Testis (tissue), 3 donors: Measurements from ENCODE around the gene SLC2A6. TPM values are rescaled to one million over a fixed set of nuclear protein-coding genes. Genes with fewer than 3 reads are reported as not detected.

ENCODE experiments used
- DNase-seq: peaks from one replicate; pipeline ENCODE4 v3.0.0-alpha.2; 2019
- H3K27ac ChIP-seq, 2 donors: fragments of 200-600 bp; sonication (generic); one replicate each; pipeline ENCODE4 v1.5.1; 2019
- H3K27me3 ChIP-seq: fragments of 200-600 bp; sonication (generic); one replicate; pipeline ENCODE4 v1.5.1; 2019
- H3K36me3 ChIP-seq: fragments of 200-600 bp; sonication (generic); one replicate; pipeline ENCODE4 v1.5.1; 2017; ENCODE audit warnings: low read depth; ENCODE audit errors: missing control alignments
- H3K4me1 ChIP-seq: fragments of 200-600 bp; sonication (generic); one replicate; pipeline ENCODE4 v1.5.1; 2019
- H3K4me3 ChIP-seq, 2 donors: fragments of 200-600 bp; sonication (generic); one replicate each; pipeline ENCODE4 v1.5.1; 2017 to 2019
- H3K9me3 ChIP-seq: fragments of 200-600 bp; sonication (generic); one replicate; pipeline ENCODE4 v1.5.1; 2017
- POLR2A ChIP-seq: fragments of 450-650 bp; IDR thresholded peaks from one replicate; pipeline ENCODE4 v1.6.1; 2017; ENCODE audit warnings: antibody characterized with exemption, mild to moderate bottlenecking, moderate library complexity
- WGBS, 2 donors: methylation state at CpG; one replicate each; pipeline ENCODE4 v1.1.5; 2018; 5-methylcytosine and 5-hydroxymethylcytosine counted together
- intact Hi-C: fragments of 100-400 bp; cut with DNase I; formaldehyde crosslinking; loops from one replicate; pipeline ENCODE4 v1.15.1; 2023; ENCODE audit warnings: low total_unique reads
- polyA plus RNA-seq: library from polyadenylated mRNA; stranded (reverse); fragments of 350-450 nt; fragmentation: Illumina TruSeq; extraction: RNeasy Lipid Tissue Mini Kit (QIAGEN cat#74804); gene quantifications from one replicate; pipeline ENCODE4 v1.2.3, GENCODE V29; 2014; ENCODE audit warnings: low read depth, low replicate concordance; ENCODE audit not compliant: insufficient read depth
- total RNA-seq, 2 donors: library from RNA; depleted of rRNA; stranded (reverse); fragments of >200 nt; gene quantifications; one replicate each; pipeline ENCODE4 v1.2.3, GENCODE V29; 2016
- TF ChIP-seq, protein P1 (sequence below), 3 experiments: fragments of 450-650 bp in 2 of 3; fragments of 200-600 bp in 1 of 3; sonication (generic) in 1 of 3; IDR thresholded peaks; one replicate each; pipeline ENCODE4 v1.5.1; 2016 to 2019; ENCODE audit warnings: antibody characterized with exemption in 3 of 3, mild to moderate bottlenecking in 2 of 3, moderate library complexity in 1 of 3

SLC2A6 gene
- total and polyA plus RNA-seq, 3 donors from 2014 or later = 2.6 to 3.5 (median 2.9) TPM

DNA sequence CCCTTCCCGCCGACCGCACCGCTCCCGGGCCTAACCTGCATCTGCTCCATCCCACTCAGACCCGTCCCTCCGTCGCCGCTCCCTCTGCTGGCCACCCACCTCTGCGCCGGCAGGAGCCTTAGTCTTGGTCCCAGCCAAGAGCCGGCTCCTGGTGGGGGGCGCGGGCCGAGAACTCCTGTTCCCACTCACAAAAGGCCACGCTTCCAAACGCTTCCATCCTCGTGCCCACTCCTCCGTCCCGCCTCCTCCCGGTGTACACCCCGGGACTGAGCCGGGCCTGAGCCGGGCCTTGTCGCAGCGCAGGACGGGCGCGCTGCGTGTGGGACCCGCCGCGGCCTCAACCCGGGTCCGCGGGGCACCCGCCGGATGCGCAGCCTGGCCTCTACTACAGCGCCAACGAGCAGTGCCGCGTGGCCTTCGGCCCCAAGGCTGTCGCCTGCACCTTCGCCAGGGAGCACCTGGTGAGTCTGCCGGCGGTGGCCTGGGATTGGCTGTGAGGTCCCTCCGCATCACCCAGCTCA, 49.2 kb downstream of the SLC2A6 start:
- intact Hi-C loops = no loop called here
- 12 to 44% methylated on average over 11 to 49 of the region's 49 CpGs for WGBS, 2 donors
- DNase-seq = peak; percentile 38
- H3K36me3 ChIP-seq = no peaks in the 10 kb centered on the region
- no peaks in the 10 kb centered on the region for H3K9me3 ChIP-seq
- peak overlapping the region in 1 of 2 donors; percentile 36 for H3K4me3 ChIP-seq
- no peaks in the 10 kb centered on the region for H3K4me1 ChIP-seq
- H3K27ac ChIP-seq = no peak overlapping the region
- no peaks in the 10 kb centered on the region for H3K27me3 ChIP-seq
- TF ChIP-seq, protein P1, sequence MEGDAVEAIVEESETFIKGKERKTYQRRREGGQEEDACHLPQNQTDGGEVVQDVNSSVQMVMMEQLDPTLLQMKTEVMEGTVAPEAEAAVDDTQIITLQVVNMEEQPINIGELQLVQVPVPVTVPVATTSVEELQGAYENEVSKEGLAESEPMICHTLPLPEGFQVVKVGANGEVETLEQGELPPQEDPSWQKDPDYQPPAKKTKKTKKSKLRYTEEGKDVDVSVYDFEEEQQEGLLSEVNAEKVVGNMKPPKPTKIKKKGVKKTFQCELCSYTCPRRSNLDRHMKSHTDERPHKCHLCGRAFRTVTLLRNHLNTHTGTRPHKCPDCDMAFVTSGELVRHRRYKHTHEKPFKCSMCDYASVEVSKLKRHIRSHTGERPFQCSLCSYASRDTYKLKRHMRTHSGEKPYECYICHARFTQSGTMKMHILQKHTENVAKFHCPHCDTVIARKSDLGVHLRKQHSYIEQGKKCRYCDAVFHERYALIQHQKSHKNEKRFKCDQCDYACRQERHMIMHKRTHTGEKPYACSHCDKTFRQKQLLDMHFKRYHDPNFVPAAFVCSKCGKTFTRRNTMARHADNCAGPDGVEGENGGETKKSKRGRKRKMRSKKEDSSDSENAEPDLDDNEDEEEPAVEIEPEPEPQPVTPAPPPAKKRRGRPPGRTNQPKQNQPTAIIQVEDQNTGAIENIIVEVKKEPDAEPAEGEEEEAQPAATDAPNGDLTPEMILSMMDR (IDR thresholded peaks at IDR 0.05) = peak in 1 of 3 experiments; percentile 26
- TF ChIP-seq POLR2A = no peak

DNA sequence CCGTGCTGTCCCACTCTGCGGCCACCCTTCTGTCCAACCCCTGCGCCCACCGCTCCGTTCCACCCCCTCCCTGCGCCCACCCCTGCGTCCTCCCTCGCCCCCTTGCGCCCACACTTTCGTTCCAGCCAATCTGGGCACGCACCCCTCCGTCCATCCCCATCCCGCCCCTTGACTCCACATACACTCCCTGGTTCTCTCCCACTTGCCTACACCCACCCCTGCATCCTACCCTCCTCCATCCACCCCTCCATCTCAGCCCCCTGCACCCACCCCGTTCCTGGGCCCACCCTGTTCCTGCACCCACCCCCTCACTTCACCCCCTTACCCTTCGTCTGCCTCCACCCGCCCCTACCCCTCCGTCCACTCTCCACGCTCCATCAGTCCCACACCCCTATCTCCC, 49.7 kb downstream of the SLC2A6 start:
- 10 to 12% methylated on average over 17 to 18 of the region's 18 CpGs for WGBS, 2 donors
- Histone ChIP-seq H3K27ac (no peak overlapping the region), H3K27me3 (no peaks in the 10 kb centered on the region), H3K36me3 (no peaks in the 10 kb centered on the region), H3K4me3 (peak overlapping the region in 1 of 2 donors; percentile 38), H3K9me3 (no peaks in the 10 kb centered on the region), H3K4me1 (no peaks in the 10 kb centered on the region)
- DNase-seq = no peak
- no peak for TF ChIP-seq POLR2A
- TF ChIP-seq, protein P1 (IDR thresholded peaks at IDR 0.05) = no peak
- intact Hi-C loops = no loop called here

DNA sequence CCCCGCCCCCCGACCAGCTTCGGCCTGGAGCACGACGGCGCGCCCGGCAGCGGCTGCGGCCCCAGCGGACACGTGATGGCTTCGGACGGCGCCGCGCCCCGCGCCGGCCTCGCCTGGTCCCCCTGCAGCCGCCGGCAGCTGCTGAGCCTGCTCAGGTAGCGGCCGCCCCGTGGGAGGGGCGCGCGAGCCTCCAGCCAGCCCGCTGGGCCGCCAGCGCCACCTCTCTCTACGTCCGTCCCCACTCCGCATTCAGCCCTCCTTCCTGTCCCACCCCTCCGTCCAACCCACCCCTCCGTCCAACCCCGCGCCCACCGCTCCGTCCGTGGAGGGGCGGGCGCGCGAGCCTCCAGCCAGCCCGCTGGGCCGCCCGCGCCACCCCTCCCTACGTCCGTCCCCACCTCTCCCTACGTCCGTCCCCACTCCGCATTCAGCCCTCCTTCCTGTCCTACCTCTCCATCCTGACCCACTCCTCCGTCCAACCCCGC, 50.2 kb downstream of the SLC2A6 start:
- Histone ChIP-seq H3K27me3 (no peaks in the 10 kb centered on the region), H3K4me1 (no peaks in the 10 kb centered on the region), H3K9me3 (no peaks in the 10 kb centered on the region), H3K36me3 (no peaks in the 10 kb centered on the region), H3K4me3 (peak overlapping the region; percentile 24 to 38), H3K27ac (no peak overlapping the region)
- intact Hi-C loops = no loop called here
- DNase-seq = no peak
- TF ChIP-seq, protein P1 (IDR thresholded peaks at IDR 0.05) = no peak
- TF ChIP-seq POLR2A = no peak
- WGBS, 2 donors = 2 to 3% methylated on average over 15 to 40 of the region's 57 CpGs

DNA sequence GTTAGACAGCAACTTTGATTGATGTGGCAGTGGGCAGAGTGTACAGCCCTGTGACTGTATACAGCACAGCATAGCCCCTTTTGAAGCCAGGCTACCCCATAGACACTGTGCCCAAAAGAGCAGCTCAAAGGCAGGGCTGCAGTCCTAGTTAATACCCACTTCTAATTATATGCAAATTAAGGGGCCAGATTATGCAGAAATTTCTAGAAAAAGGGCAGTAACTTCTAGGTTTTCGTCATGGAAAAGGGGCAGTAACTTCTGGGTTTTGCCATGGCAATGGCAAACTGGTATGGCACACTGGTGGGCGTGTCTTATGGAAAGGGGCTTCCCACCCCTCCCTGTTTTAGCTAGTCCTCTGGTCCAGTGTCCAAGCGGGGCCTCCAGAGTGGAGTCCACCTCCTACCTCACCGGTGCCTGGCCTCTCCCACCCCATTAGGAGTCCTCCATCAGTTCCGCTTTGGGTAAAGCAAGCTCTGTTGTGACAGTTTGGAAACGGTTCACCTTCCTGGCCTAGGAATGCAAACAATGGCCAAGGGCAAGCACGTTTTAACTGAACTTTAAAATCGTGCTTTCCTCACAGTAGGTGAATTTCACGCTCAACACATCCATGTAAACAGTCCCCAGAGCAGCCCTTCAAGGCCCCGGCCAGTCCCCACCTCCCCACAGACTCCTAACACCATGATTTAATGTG, 51.1 kb downstream of the SLC2A6 start:
- H3K9me3 ChIP-seq = no peaks in the 10 kb centered on the region
- H3K27me3 ChIP-seq = no peaks in the 10 kb centered on the region
- WGBS, 2 donors = 54 to 62% methylated on average over 10 of the region's 10 CpGs
- intact Hi-C loops = no loop called here
- no peaks in the 10 kb centered on the region for H3K4me1 ChIP-seq
- no peak for DNase-seq
- H3K36me3 ChIP-seq = no peaks in the 10 kb centered on the region
- no peak overlapping the region for H3K27ac ChIP-seq
- TF ChIP-seq POLR2A = no peak
- TF ChIP-seq, protein P1 (IDR thresholded peaks at IDR 0.05) = no peak
- peak overlapping the region in 1 of 2 donors; percentile 36 for H3K4me3 ChIP-seq
